ENCODE measurements around the gene ZDHHC11B.

- TF ChIP-seq, protein P1, sequence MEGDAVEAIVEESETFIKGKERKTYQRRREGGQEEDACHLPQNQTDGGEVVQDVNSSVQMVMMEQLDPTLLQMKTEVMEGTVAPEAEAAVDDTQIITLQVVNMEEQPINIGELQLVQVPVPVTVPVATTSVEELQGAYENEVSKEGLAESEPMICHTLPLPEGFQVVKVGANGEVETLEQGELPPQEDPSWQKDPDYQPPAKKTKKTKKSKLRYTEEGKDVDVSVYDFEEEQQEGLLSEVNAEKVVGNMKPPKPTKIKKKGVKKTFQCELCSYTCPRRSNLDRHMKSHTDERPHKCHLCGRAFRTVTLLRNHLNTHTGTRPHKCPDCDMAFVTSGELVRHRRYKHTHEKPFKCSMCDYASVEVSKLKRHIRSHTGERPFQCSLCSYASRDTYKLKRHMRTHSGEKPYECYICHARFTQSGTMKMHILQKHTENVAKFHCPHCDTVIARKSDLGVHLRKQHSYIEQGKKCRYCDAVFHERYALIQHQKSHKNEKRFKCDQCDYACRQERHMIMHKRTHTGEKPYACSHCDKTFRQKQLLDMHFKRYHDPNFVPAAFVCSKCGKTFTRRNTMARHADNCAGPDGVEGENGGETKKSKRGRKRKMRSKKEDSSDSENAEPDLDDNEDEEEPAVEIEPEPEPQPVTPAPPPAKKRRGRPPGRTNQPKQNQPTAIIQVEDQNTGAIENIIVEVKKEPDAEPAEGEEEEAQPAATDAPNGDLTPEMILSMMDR (IDR thresholded peaks at IDR 0.05), result no peak
- TF ChIP-seq POLR2AphosphoS5 (IDR thresholded peaks at IDR 0.05) (no peak), POLR2A (IDR thresholded peaks at IDR 0.05) (no peak)
These were observed 10.8 kb downstream of the ZDHHC11B start for GRCh38 chr5:773517-774264.
